HG03432 (cell line): Measurements from ENCODE around the gene LRRC74B.

Experiments
- ATAC-seq: cut with Tn5 transposase; IDR thresholded peaks from one replicate; pipeline ENCODE4 v1.9.1; 2021; ENCODE audit warnings: mild to moderate bottlenecking, moderate library complexity; ENCODE audit not compliant: unreplicated experiment

LRRC74B gene

GRCh38 chr22:21100149-21101032, 54.6 kb downstream of the LRRC74B start:
- ATAC-seq = no peak

DNA sequence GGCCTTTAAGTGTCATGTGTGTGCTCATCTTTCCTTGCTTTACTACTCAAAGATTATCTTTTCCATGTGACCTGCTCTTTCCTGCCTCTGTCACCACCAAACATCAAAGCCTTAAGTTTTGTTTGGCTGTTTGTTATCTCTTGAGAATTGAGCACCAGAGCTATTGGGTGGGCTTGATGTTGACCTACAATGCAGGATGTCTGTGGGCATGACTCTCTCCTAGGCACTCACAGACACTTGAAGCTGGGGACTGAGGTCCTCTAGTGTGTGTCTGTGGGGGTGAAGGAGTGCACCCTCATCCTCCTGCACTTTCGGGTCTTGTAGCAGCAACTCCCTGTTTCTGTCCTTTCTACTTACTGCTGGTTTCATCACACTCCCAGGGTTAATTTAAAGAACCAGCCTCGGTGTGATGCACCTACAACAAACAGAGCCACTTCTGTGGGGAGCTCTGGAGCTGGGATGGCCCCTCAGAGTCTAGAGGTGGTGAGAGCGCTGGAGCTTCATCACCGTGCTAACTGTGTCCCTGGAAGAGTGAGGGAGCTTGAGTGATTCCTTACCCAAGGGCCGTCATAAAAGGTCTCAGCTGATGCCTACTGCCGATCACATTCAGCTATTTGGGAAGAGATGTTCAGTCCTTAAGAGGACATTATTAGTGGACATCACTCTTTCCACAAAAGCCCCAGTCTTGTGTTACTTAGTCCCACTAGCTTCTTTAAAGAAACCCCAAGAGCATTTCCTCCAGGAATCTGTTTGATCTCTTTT, 56.3 kb downstream of the LRRC74B start:
- ATAC-seq = no peak

DNA sequence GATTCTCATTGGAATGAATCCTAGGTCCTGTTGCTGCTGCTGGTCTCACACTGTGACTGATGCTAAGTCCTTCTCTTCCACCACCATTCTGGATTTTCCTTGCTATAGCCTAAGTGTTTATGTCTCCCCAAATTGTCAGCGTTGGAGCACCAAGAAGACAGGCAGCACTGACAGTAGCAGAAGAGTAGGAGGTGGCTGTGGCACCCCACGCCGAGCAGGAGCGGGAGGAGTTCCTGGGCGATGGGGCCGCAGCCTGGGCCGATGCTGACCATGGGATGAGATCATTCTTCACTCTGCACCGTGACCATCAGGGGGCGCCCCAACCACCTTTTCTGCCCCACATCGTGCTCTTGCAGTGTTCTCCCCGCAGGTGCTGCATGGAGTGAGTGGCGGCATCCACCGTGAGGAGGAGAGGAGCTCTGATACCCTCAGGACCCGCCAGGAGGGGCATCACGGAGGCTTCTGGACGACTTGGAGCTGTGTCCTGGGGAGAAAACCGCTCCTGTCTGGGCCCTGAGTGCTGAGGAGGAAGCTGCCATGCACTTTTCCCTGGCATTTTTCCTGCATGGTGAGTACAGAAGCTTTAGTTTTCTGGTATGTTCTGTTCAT, 57.0 kb downstream of the LRRC74B start:
- peak; percentile 62 for ATAC-seq

DNA sequence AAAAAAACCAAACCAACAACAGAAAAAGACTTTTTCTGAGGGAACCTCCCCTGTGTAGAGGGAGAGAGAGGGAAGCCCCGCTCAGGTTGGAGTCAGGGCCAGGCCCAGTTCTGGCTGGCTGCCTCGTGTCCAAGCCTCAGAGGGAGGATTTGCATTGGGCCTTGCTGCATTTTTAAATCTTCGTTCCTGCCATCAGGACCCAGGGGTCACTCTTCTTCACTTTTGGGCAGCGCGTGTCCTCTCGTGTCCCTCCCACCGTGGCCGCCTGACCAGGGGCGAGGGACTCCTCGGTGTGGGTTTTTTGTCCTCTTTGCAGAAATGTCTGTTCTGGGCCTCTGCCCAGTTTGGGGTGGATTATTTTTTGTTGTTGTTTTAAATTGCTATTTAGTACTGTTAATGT, 57.9 kb downstream of the LRRC74B start:
- no peak for ATAC-seq

GRCh38 chr22:21104126-21104691, 58.5 kb downstream of the LRRC74B start:
- no peak for ATAC-seq

GRCh38 chr22:21105294-21105693, 59.5 kb downstream of the LRRC74B start:
- no peak for ATAC-seq

DNA sequence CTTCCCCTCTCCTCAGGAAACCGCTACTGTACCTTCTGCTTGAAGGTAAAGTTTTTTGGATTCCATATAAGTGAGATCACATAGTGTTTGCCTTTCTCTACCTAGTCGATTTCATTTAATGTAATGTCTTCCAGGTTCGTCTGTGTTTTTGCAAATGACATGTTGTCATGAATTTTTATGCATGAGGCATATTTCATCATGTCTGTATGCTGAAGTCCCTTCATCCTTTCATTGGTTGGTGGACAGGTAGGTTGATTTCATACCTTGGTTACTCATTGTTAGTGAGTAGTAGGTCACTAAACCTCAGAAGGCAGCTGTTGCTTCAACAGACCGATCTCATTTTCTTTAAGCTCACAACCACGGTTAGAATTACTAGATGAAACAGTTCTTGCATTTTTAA, 60.3 kb downstream of the LRRC74B start:
- ATAC-seq = no peak

DNA sequence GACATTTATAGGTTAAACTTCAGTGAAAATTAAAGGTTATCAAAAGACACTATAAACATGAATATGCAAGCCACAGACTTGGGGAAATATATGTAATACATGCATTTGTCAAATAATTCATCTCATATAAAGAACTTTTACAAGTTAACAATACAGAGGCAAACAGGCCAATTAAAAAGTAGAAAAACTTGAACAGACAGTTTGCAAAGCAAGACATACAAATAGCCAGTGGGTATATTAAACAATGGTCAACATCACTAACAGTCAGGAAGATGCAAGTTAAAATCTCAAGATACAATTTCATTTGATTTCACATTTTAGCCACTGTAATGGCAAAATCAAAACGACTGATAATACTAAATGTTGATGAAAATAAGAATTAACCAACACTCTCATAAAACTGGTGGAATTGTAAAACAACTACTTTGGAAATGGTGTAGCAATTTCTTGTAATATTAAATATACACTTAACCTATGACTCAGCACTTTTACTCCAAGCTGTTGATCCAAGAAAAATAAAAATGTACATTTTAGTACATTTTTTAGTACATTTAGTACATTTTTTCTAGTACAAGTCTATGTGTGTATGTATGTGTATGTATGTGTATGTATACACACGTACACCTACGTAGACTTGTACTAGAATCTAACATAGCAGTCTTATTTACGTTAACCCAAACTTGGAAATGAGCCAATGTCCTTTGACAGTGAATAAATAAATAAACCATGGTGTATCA, 62.8 kb downstream of the LRRC74B start:
- no peak for ATAC-seq
